Activated CD4-positive, alpha-beta T cell treated with anti-CD3 and anti-CD28 coated beads for 1 hour (primary cell): Measurements from ENCODE around the gene LRRIQ4.

Experiments used
- DNase-seq: peaks from one replicate; pipeline ENCODE4 v3.0.0-alpha.2; 2020

LRRIQ4 gene

GRCh38 chr3:169812332-169813235 is at the start of gene LRRIQ4, which contains the start of gene LRRC34:
Gene LRRIQ4, plus strand, starts transcription at chr3:169812870. Its CDS starts 9,052 bp downstream, at chr3:169821922.
Gene LRRC34, minus strand, starts transcription at chr3:169812904. Its CDS starts 356 bp downstream, at chr3:169812548.
- DNase-seq = peak; percentile 51

- DNase-seq = peak; percentile 55
These were observed 48.3 kb upstream of the LRRIQ4 start for GRCh38 chr3:169764312-169764881.

DNA sequence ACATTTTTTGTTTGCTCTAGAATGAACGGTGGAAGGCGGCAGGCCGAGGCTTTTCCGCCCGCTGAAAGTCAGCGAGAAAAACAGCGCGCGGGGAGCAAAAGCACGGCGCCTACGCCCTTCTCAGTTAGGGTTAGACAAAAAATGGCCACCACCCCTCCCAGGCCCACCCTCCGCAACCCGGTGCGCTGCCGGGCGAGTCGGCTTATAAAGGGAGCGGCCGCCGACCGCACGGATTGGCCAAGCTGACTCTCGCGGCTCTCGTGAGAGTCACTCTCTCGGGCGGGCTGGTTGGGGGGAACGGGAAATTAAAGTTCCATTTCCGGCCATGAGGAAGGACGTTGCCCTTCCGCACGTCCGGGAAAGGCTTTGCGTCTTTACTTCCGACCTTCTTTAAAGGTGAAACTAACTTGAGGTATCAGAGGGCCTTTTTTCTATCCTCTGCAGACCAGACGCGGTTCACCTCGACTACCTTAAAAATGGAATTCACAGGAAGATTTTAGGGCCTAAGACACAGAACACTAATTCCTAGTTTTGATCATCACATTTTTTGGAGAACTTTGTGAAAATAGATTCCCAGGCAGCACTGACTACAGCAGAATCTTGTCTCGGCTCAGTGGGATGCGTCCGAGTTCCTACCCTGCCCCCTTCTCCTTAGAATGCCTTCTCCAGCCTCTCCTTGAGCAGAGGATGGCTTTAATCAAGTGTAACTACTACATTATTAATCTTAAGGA is 47.6 kb upstream of the LRRIQ4 start, which contains the start of gene TERC:
Gene TERC, minus strand, starts transcription at position 179 of the 731 bp plus-strand sequence.
- peak; percentile 91 for DNase-seq

GRCh38 chr3:169769287-169770181 is 43.1 kb upstream of the LRRIQ4 start, which contains the start of gene ACTRT3:
Gene ACTRT3, minus strand, starts transcription at chr3:169769561. Its CDS starts 41 bp downstream, at chr3:169769520.
- peak; percentile 38 for DNase-seq

GRCh38 chr3:169771497-169772304 is 41.0 kb upstream of the LRRIQ4 start:
- peak; percentile 37 for DNase-seq

DNA sequence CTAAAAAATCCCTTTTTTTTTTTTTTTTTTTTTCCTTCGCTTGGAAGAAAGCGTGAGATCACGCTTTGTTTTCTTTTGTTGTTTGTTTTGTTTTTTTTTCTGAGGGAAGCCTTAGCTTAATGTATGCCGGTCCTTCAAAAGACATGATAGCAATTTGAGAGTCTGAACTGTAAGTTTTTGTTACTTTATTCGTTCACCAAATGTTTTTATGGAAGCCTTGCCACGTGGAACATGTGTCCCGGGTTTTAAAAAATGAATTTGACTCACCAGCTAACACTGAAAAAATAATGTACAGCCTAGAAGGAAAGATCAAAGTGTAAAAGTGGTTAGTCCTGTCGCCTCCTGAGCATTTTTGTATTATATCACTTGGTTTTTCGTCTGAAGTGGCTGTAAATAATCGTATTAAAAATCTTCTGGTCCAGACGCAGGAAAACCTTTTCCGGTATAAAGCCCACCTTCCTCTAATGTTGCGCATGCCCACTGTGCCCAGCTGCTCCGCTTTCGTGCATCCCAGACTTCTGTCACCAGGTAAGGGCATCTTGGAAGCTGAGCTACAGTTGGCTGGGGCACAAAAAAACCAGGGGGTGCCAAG is 40.3 kb upstream of the LRRIQ4 start:
- DNase-seq = no peak

DNA sequence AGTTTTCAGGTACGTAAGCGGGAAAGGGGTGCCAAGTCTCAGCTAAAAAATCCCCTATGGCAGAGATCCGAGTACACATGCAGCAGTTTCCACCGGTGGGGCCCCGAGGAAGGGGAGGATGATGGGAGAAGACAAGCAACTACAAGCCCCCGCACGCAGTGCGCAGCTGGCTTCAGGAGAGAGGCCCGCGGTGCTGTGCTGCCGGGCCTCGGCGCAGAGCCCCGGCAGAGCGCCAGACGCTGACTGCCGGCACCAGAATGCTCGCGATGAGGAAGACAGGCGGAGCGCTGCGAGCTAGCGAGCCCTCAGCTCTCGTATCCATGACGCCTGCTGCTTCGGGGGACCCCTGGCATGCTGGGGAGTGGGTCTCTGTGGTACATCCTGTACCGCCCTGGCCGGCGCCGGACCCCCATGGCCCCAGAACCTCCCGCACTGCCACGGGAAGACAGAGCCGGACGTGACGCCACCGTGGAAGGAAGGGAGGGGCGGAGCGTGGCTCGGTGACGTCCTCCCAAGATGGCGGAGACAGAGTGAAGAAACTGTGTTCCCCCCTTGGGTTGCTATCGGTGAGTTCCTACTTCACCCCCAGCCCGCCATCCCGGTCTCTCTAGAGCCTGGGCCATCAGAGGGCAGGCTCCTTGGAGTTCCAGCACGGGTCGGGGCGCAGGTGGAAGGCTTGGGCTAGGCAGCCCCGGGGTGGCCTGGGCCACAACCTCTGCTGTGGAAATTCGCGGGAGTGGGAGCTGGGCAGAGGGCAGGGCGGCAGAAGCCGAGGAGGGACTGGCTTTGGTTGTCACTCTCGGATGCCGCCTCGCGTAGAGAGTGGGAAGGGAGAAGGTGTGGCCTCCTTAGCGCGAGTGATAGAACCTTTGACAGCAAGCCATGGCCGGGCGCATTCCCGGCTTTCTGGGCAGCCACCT is 39.5 kb upstream of the LRRIQ4 start, which contains the start of gene MYNN:
Gene MYNN, plus strand, starts transcription at position 500 of the 920 bp plus-strand sequence. CDS start 900 bp downstream, outside the sequence.
- peak; percentile 87 for DNase-seq

- DNase-seq = no peak
These were observed 38.5 kb upstream of the LRRIQ4 start for GRCh38 chr3:169774186-169774585.

DNA sequence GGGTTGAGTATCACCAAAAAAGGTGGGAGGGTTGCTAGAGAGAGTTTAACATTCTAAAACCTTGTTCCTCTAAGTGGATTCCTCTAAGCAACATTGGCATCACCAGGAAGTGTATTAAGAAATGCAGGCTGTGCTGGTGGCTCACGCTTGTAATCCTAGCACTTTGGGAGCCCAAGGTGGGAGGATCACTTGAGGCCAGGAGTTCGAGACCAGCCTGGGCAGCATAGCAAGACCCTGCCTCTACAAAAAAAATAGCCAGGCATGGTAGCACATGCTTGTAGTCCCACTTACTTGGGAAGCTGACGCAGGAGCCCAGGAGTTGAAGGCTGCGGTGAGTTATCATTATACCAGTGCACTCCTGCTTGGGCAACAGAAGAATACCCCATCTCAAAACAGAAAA is 34.8 kb upstream of the LRRIQ4 start:
- DNase-seq = no peak

DNA sequence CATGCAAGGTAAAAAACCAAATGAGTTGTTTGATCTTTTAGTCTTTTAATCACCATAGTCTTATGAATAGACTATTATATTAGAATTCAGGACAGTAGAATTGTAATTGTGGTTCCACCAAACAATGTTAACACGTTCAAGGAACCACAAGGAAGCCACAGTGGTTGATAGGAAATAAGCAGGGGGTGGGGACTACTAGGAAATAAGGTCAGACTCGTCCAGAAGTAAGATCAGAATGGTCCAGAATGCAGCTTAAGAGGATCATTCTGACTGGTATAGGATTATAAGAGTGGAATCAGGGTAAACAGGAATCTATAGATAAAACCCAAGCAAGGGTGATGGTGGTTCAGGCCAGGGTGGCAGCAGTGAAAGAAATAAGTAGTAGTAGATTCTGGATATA is 31.9 kb upstream of the LRRIQ4 start:
- DNase-seq = no peak

GRCh38 chr3:169781209-169781855 is 31.3 kb upstream of the LRRIQ4 start:
- no peak for DNase-seq

DNA sequence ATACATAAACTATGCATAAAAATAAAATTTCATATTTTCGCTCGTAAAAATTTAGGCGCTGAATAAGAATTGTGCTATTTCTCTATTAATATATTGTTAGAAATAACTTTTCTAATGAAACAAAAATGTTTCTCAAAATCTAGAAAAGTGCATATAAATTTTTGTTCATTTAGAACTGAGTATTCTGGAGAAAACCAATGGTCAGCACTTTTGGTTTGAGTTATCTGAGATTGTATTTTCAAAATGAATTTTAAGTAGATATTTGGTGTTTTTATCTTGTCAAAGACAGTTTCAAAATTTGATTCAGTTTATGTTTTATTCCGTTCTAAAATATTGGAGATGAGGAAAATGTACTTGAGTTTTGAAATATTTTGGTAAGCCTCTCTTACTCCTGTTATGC is 25.6 kb upstream of the LRRIQ4 start:
- DNase-seq = no peak

DNA sequence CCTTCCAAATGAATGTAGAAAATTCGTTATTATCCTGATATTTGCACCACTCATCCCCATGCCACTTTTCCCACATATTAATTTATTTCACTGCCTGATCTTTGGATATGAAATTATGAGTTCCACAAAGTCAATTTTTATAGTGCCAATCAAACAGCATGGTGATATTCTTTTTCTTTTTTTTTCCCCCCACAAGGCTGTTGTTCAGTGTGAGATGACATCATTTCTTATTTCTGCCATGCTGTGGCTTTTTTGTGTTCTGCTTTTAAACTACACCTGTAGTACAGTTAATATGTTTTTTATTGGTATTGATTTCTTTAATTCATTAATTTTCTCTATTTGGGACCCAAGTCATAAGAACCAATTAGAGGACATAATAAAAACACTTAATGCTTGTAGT is 24.9 kb upstream of the LRRIQ4 start:
- DNase-seq = no peak

- DNase-seq = no peak
These were observed 22.5 kb upstream of the LRRIQ4 start for GRCh38 chr3:169790219-169790618.

GRCh38 chr3:169790687-169791429 is 21.8 kb upstream of the LRRIQ4 start:
- no peak for DNase-seq

GRCh38 chr3:169792359-169792758 is 20.3 kb upstream of the LRRIQ4 start:
- DNase-seq = no peak

DNA sequence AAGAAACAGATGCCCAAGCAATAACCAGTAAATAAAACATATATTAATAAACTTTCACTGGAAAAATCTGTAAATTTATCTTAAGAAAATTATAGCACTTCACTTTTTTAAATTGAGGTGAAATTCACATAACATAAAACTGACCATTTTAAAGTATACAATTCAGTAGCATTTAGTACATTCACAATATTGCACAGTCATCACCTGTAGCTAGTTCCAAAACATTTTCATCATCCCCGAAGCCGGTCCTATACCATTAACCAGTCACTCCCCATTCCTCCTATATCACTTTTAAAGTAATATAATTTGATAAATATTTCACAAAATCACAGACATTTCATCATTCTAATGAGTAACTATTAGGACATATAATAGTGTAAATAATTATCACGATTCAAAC is 8.0 kb upstream of the LRRIQ4 start:
- DNase-seq = no peak

DNA sequence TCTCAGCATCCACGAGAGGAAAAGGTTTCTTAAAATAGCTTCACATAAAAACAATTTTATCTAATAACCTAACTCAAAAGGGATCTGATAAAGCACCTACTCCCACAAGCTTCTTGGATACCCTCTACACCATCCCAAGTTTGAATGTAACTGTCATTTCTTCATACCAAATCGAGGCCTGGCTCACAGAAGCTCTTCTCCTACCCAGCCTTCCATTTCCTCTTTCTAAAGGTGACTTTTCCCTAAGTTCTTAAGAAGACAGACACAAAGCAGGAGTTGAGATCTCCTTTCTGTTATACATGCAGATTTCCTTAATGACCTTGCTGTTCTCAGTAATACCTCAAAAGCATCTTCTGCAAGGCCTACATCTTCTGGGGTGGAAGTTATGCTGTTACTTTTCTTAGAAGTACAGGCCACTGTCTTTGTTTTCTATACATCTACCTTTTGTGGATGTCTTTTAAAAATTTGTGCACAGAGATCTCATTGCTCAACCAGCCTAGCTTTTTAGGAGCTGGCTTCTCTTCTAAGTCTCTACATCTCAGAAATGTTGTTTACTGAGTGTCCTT is 3.4 kb upstream of the LRRIQ4 start:
- no peak for DNase-seq
